Astrocyte of the cerebellum (primary cell): ENCODE data around the gene FSTL4.

Source experiments
- DNase-seq: peaks from one replicate; pipeline ENCODE4 v3.0.0-alpha.2; 2011; ENCODE audit warnings: low read depth
- H3K4me3 ChIP-seq: 2 replicates; pipeline ENCODE4 v1.5.1; 2011; ENCODE audit warnings: mild to moderate bottlenecking, low read depth, low read length, moderate library complexity
- in situ Hi-C: cut with HindIII; loops from 2 replicates; pipeline ENCODE4 v1.10.0; 2017; ENCODE audit warnings: low sequenced_read_pairs
- TF ChIP-seq, protein P1 (sequence below): IDR thresholded peaks from 2 replicates; pipeline ENCODE4 v1.5.1; 2012; ENCODE audit warnings: low read length, low read depth, moderate library complexity, mild to moderate bottlenecking; ENCODE audit errors: missing control alignments

The FSTL4 gene

DNA sequence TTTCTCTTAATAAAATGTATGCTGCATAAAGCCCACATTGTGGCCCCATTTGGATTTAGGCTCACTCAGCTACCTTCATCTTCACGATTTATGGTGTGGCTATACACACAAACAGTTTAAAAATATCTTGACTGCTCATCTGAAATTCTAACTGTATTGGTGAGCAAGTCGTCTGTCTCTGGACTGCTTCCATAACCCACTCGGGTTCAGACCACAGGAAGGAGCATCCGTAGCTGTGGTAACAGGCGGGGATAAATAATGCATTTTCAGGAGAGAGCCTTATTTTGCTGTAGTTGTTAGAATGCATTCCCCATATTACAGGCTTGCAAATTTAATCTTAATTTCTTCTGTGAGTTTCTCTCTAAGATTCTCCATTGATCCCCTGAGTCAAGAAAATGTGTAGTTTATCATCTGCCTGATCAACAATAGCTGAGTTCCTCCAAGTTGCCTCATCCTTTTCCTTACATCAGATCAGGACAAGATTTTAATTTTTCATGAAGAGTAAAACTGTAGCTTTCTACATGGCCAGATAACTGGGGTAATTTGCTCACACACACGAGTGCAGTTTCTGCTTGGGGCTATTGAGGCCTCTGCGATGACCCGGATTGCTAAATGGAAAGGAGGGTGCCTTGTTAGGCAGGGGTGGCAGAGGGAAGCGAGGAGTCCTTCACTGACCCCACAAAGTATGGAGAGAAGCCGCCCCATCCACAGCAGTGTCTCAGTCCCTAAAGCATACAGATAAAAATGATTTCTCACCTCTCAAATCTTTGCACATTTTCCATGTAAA, 133.9 kb downstream of the FSTL4 start:
- no peak overlapping the region for H3K4me3 ChIP-seq
- no peak for DNase-seq
- TF ChIP-seq, protein P1, sequence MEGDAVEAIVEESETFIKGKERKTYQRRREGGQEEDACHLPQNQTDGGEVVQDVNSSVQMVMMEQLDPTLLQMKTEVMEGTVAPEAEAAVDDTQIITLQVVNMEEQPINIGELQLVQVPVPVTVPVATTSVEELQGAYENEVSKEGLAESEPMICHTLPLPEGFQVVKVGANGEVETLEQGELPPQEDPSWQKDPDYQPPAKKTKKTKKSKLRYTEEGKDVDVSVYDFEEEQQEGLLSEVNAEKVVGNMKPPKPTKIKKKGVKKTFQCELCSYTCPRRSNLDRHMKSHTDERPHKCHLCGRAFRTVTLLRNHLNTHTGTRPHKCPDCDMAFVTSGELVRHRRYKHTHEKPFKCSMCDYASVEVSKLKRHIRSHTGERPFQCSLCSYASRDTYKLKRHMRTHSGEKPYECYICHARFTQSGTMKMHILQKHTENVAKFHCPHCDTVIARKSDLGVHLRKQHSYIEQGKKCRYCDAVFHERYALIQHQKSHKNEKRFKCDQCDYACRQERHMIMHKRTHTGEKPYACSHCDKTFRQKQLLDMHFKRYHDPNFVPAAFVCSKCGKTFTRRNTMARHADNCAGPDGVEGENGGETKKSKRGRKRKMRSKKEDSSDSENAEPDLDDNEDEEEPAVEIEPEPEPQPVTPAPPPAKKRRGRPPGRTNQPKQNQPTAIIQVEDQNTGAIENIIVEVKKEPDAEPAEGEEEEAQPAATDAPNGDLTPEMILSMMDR = no peak
- in situ Hi-C loops = no loop called here

DNA sequence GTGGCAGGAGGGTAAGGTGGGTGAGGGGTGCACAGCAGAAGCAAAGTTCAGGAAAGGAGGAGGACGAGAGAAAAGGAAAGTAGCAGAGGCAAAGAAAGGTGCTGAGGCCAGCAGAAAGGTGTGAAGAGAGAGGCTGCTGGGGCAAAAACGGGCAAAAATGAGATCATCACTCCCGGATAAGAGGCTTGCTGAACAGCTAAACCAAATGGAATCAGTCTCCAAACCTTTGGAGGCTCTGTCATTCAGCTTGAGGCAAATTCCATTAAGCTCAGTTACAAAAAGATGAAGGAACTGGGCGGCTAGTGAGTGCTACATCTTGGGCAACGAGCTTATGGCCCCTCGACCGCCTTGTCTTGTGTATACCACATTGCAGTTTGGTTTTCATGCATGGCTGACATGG, 136.4 kb downstream of the FSTL4 start:
- no peak for DNase-seq
- no peak overlapping the region for H3K4me3 ChIP-seq
- TF ChIP-seq, protein P1 = no peak
- in situ Hi-C loops = no loop called here

DNA sequence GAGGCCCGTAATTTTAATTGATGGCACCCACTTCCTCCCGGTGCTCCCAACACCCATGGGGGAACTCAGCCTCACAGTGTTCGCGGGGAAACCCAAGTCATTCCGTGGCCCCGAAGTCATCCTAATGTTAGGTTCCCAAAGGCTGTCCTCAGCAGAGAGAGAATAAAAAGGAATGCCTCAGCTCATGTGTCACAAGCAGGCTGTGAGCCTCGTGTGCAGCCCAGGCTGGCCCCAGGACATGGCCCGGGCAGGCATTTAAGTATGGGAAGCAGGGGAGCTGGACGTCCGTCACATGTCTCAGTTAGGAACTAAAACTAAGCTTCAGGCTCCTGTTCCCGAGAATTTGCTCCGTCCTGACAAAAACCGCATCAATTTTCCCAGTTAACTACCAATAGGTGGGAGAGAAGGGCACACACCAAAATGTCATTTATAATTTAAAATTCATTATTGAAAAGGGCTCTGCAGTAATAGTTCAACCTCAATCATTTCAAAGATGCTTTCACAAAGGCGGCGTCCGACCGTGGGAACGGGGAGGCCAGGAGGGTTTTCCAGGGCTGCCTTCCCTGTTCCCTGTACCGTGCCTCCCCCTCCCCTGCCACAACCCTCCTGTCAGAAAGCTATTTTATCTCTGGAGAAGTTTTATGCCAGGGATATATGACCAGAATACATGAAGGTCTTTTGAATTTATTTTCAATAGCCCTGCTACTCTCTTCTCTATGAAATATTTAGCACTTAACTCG, 137.3 kb downstream of the FSTL4 start:
- H3K4me3 ChIP-seq = no peak overlapping the region
- no peak for DNase-seq
- in situ Hi-C loops = no loop called here
- TF ChIP-seq, protein P1 = no peak

DNA sequence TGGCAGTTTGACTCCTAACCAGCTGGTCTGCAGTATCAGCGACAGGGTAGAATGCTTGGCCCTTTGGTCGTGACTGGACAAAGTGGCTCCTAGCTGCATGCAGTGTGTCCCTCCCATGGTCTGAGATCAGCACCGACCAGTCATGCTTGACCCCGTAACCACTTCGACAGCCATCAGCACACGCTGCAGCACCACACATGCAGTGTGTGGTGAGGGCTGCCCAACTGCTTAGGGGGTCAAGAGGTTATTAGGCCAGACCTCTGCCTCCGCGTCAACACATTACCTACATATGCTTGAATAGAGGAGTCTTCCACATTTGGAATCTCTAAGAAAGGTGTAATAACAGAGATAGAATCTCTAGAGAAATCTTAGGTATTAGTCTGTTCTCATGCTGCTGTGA, 139.1 kb downstream of the FSTL4 start:
- TF ChIP-seq, protein P1 = no peak
- no peak for DNase-seq
- no peak overlapping the region for H3K4me3 ChIP-seq
- in situ Hi-C loops = no loop called here

DNA sequence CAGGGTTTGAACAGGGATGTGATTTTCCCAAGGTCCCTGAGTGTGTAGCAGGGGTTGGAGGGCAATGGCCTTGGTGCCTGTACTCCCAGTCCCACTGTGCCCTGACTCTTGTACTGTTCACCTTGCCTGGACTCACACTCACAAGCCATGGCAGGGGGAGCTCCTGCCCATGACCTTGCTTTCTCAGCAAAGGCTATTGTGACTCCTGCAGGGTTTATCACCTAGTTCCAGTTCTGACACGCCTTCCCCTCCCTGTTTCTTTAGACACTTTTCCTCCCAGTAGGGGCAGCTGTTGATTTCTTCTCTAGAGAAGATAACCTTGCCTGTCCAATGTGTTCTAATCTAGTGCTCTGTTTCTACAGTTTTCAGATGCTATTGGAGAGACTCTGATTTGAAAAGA, 139.5 kb downstream of the FSTL4 start:
- no peak overlapping the region for H3K4me3 ChIP-seq
- TF ChIP-seq, protein P1 = no peak
- in situ Hi-C loops = no loop called here
- no peak for DNase-seq

DNA sequence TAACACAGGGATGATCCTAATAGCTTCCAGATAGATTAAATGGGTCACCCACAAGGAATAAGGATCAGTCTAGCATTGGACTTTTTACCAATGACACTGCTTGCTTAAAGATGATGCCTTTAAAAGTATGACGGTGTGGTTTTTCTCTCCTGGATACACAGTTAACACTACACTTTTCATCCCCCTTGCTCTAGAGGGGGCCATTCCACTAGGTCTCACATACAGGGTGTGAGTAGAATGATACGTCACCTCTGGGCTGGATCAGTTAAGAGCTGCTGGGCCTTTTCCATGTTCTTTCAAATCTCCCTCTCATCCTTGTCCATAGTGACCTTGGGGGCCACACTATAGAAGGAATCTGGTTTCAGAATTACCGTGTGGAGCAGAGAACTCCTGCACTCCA, 140.6 kb downstream of the FSTL4 start:
- DNase-seq = no peak
- TF ChIP-seq, protein P1 = no peak
- H3K4me3 ChIP-seq = no peak overlapping the region
- in situ Hi-C loops = no loop called here
